ENCODE results near the gene PCDH15. TPM values are rescaled to one million over a fixed set of nuclear protein-coding genes. Genes with fewer than 3 reads are reported as not detected.

PCDH15 gene
- total and polyA plus RNA-seq, 2 experiments from 2014 or later = 0.29 to 0.66 TPM

DNA sequence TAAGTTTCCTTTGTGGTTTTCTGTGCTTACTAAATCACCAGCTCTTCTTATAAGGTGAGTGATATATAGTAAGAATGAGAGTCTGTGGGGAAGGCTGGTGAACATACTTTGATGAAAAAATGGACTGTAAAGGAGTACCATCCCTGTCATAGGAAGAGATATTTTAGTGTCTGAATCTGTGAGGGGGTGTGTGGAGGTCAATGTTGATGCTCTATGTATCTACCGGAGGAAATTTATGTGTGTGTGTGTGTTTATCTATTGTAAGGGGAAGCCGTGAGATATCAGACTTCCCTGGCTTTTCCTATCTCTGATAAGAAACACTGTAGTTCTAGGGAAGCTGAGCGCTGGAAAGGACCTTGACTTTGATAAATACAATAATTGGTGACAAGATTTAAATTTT, 179.0 kb downstream of the PCDH15 start:
- Mint-ChIP-seq H3K27me3 (ENCODE audit: insufficient read depth, low read depth, poor library complexity) (no peaks in the 10 kb centered on the region), H3K36me3 (ENCODE audit: low read depth) (peaks cover 8% of the 10 kb centered on the region; the same call in 2 of the 3 replicates), H3K4me3 (no peak overlapping the region), H3K27ac (no peak overlapping the region), H3K4me1 (no peaks in the 10 kb centered on the region), H3K9me3 (peaks cover 11% of the 10 kb centered on the region)
- H2AFZ ChIP-seq = peak overlapping the region; percentile 24; the same call in 1 of the 2 replicates
- no peaks in the 10 kb centered on the region for H3K27me3 ChIP-seq (ENCODE audit: insufficient read depth)
- no peaks in the 10 kb centered on the region for H3K79me2 ChIP-seq (replicated peaks; ENCODE audit: insufficient read depth)
- H3K9me2 ChIP-seq (ENCODE audit: insufficient read depth) = no peaks in the 10 kb centered on the region
- ATAC-seq (no peak), DNase-seq (ENCODE audit: low spot score) (no peak)
- no peaks in the 10 kb centered on the region for H3K4me1 ChIP-seq (ENCODE audit: insufficient read depth)
- no peaks in the 10 kb centered on the region for H3F3A ChIP-seq (replicated peaks; ENCODE audit: low read depth)
- H4K20me1 ChIP-seq (replicated peaks; ENCODE audit: insufficient read depth) = no peaks in the 10 kb centered on the region
- TF ChIP-seq, protein P1, sequence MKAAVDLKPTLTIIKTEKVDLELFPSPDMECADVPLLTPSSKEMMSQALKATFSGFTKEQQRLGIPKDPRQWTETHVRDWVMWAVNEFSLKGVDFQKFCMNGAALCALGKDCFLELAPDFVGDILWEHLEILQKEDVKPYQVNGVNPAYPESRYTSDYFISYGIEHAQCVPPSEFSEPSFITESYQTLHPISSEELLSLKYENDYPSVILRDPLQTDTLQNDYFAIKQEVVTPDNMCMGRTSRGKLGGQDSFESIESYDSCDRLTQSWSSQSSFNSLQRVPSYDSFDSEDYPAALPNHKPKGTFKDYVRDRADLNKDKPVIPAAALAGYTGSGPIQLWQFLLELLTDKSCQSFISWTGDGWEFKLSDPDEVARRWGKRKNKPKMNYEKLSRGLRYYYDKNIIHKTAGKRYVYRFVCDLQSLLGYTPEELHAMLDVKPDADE (IDR thresholded peaks at IDR 0.05) = no peak
- TF ChIP-seq CREB1 (CRISPR knock-in tag; IDR thresholded peaks at IDR 0.05; ENCODE audit: low read depth) (no peak), STAT1 (IDR thresholded peaks at IDR 0.05; ENCODE audit: unreplicated experiment) (no peak), EZH2 (IDR thresholded peaks at IDR 0.05; ENCODE audit: low read depth, unreplicated experiment) (no peak), POLR2AphosphoS5 (IDR thresholded peaks at IDR 0.05; ENCODE audit: low read depth) (no peak)
- TF ChIP-seq, protein P2, sequence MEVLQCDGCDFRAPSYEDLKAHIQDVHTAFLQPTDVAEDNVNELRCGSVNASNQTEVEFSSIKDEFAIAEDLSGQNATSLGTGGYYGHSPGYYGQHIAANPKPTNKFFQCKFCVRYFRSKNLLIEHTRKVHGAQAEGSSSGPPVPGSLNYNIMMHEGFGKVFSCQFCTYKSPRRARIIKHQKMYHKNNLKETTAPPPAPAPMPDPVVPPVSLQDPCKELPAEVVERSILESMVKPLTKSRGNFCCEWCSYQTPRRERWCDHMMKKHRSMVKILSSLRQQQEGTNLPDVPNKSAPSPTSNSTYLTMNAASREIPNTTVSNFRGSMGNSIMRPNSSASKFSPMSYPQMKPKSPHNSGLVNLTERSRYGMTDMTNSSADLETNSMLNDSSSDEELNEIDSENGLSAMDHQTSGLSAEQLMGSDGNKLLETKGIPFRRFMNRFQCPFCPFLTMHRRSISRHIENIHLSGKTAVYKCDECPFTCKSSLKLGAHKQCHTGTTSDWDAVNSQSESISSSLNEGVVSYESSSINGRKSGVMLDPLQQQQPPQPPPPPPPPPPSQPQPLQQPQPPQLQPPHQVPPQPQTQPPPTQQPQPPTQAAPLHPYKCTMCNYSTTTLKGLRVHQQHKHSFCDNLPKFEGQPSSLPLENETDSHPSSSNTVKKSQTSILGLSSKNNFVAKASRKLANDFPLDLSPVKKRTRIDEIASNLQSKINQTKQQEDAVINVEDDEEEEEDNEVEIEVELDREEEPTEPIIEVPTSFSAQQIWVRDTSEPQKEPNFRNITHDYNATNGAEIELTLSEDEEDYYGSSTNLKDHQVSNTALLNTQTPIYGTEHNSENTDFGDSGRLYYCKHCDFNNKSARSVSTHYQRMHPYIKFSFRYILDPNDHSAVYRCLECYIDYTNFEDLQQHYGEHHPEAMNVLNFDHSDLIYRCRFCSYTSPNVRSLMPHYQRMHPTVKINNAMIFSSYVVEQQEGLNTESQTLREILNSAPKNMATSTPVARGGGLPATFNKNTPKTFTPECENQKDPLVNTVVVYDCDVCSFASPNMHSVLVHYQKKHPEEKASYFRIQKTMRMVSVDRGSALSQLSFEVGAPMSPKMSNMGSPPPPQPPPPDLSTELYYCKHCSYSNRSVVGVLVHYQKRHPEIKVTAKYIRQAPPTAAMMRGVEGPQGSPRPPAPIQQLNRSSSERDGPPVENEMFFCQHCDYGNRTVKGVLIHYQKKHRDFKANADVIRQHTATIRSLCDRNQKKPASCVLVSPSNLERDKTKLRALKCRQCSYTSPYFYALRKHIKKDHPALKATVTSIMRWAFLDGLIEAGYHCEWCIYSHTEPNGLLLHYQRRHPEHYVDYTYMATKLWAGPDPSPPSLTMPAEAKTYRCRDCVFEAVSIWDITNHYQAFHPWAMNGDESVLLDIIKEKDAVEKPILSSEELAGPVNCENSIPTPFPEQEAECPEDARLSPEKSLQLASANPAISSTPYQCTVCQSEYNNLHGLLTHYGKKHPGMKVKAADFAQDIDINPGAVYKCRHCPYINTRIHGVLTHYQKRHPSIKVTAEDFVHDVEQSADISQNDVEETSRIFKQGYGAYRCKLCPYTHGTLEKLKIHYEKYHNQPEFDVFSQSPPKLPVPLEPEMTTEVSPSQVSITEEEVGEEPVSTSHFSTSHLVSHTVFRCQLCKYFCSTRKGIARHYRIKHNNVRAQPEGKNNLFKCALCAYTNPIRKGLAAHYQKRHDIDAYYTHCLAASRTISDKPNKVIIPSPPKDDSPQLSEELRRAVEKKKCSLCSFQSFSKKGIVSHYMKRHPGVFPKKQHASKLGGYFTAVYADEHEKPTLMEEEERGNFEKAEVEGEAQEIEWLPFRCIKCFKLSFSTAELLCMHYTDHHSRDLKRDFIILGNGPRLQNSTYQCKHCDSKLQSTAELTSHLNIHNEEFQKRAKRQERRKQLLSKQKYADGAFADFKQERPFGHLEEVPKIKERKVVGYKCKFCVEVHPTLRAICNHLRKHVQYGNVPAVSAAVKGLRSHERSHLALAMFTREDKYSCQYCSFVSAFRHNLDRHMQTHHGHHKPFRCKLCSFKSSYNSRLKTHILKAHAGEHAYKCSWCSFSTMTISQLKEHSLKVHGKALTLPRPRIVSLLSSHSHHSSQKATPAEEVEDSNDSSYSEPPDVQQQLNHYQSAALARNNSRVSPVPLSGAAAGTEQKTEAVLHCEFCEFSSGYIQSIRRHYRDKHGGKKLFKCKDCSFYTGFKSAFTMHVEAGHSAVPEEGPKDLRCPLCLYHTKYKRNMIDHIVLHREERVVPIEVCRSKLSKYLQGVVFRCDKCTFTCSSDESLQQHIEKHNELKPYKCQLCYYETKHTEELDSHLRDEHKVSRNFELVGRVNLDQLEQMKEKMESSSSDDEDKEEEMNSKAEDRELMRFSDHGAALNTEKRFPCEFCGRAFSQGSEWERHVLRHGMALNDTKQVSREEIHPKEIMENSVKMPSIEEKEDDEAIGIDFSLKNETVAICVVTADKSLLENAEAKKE (CRISPR knock-in tag; IDR thresholded peaks at IDR 0.05) = no peak
- TF ChIP-seq, protein P3, sequence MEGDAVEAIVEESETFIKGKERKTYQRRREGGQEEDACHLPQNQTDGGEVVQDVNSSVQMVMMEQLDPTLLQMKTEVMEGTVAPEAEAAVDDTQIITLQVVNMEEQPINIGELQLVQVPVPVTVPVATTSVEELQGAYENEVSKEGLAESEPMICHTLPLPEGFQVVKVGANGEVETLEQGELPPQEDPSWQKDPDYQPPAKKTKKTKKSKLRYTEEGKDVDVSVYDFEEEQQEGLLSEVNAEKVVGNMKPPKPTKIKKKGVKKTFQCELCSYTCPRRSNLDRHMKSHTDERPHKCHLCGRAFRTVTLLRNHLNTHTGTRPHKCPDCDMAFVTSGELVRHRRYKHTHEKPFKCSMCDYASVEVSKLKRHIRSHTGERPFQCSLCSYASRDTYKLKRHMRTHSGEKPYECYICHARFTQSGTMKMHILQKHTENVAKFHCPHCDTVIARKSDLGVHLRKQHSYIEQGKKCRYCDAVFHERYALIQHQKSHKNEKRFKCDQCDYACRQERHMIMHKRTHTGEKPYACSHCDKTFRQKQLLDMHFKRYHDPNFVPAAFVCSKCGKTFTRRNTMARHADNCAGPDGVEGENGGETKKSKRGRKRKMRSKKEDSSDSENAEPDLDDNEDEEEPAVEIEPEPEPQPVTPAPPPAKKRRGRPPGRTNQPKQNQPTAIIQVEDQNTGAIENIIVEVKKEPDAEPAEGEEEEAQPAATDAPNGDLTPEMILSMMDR (conservative IDR thresholded peaks at IDR 0.05; ENCODE audit: low read depth in 2 of 2) = no peak
- H3K4me2 ChIP-seq = no peak overlapping the region
- H3K27ac ChIP-seq (ENCODE audit: low read depth) = no peak overlapping the region
- H3K36me3 ChIP-seq (ENCODE audit: insufficient read depth) = no peaks in the 10 kb centered on the region
- H3K4me3 ChIP-seq = no peak overlapping the region
